GM08714 (cell line): Measurements from ENCODE around the gene OR2T11.

Experiments used
- H3K4me3 ChIP-seq: fragments of 200-500 bp; sonication (Bioruptor generic); 2 replicates; pipeline ENCODE4 v1.5.1; 2014; ENCODE audit warnings: mild to moderate bottlenecking, low read length, inconsistent platforms
- ZNF274 ChIP-seq: IDR thresholded peaks from 2 replicates; pipeline ENCODE4 v1.6.1; 2012; ENCODE audit warnings: mild to moderate bottlenecking, low read depth, low read length

Gene OR2T11

DNA sequence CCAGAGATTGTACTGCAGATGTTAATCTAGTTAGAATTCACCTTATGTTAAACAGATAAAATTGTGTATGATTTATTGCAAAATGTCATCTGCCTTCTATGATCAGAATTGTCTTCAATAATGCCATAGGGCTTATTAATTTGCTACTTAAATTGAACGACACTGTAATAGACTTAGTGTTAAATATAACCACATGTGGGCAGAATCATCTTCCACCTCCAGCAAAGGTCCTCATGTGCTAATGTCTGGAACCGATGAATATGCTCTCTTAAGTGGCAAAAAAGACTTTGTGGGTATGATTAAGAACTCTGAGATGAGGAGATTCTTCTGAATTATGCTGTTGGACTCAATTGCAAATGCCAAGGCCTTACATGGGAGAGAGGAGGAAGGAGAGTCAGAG, 4.3 kb downstream of the OR2T11 start:
- H3K4me3 ChIP-seq, result no peak overlapping the region
- TF ChIP-seq ZNF274, result no peak

GRCh38 chr1:248627971-248628844, 6.7 kb downstream of the OR2T11 start:
- TF ChIP-seq ZNF274, result no peak
- peak overlapping the region; percentile 30; the same call in 1 of the 2 replicates for H3K4me3 ChIP-seq

DNA sequence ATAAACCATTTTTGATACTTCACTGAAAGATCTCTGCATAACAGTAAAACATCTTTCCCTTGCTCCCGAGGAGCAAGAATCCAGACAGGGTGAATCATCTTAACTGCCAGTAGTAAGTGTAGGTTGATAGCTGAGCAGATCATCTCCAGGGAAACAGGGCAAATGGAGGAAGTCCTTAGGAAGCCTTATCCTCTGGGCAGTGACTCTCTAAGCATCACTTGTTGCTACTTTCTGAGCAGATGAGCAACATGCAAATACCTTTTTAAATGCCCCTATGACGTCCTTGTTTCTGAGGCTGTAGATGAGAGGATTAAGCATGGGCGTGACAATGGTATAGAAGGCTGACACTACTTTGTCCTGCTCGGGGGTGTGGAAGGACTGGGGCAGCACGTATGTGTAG, 8.9 kb downstream of the OR2T11 start:
- TF ChIP-seq ZNF274, result no peak
- H3K4me3 ChIP-seq, result no peak overlapping the region

GRCh38 chr1:248625166-248625565, 9.7 kb downstream of the OR2T11 start:
- no peak overlapping the region for H3K4me3 ChIP-seq
- TF ChIP-seq ZNF274, result no peak

DNA sequence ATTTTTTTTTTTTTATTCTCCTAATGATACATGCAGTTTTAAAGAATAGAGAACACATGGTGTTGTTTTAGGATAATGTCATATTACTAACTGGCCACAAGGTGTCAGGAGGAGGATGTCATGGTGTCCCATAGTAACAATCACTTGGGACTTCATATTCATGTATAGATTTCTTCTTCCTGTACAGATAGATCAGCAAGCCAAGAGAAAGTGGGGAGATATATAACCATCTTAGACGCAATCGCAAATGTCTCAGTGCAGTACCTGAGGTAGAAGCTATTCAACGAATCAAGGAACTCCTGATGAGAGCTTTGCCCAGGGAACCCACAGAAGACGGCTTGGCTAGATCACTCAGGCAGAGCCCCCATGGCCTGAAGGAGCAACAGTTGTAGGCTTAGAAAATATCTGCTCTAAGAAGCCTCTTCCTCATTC, 12.3 kb downstream of the OR2T11 start:
- H3K4me3 ChIP-seq, result no peak overlapping the region
- TF ChIP-seq ZNF274, result no peak

GRCh38 chr1:248621770-248622169, 13.1 kb downstream of the OR2T11 start:
- H3K4me3 ChIP-seq, result no peak overlapping the region
- no peak for TF ChIP-seq ZNF274

GRCh38 chr1:248618878-248619277, 16.0 kb downstream of the OR2T11 start:
- H3K4me3 ChIP-seq, result no peak overlapping the region
- no peak for TF ChIP-seq ZNF274

DNA sequence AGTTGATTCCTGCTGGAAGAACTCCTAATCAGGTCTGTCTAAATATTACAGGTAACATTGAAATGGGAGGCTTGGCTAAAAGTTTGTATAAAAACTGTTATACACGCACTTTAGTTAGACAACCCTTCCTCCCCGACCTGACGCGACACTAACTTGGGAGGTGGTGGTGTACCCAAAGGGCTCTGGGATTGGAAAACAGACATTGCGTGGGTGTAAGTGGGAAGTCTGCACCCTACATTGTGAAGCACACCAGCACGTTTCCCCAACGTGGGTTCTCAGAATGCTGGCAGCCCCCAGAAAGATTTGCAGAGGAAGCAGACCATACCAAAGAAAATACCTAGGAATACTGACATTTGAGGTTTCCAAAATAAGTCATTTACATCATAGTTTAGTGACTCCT, 16.8 kb downstream of the OR2T11 start:
- H3K4me3 ChIP-seq, result no peak overlapping the region
- no peak for TF ChIP-seq ZNF274

GRCh38 chr1:248613742-248614141, 21.1 kb downstream of the OR2T11 start:
- TF ChIP-seq ZNF274, result no peak
- no peak overlapping the region for H3K4me3 ChIP-seq

- H3K4me3 ChIP-seq, result no peak overlapping the region
- TF ChIP-seq ZNF274, result no peak
These were observed 22.9 kb downstream of the OR2T11 start for GRCh38 chr1:248611883-248612414.

- no peak overlapping the region for H3K4me3 ChIP-seq
- TF ChIP-seq ZNF274, result no peak
These were observed 24.6 kb downstream of the OR2T11 start for GRCh38 chr1:248610301-248610700.

DNA sequence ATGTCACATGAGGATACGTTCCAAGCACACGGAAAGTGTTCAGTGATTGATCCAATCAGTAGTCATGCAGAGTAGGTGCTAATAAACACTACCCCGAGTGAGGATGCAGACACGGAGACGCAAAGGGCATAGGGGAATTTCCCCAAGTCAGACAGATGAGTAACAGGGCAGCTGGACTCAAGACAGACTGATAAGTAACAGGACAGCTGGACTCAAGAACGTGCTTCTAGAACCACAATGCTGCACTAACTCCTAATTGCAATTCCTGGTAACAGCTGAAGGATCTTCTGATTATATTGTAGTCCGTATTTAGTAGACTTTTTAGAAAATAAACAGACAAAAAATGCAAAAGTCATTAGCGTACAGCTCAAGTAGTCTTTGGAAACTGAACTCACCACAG, 35.5 kb downstream of the OR2T11 start:
- no peak overlapping the region for H3K4me3 ChIP-seq
- no peak for TF ChIP-seq ZNF274

GRCh38 chr1:248597589-248597988, 37.3 kb downstream of the OR2T11 start, which contains the start of gene OR2T10:
OR2T10 (minus strand) TSS chr1:248597700; CDS start chr1:248593768, 3,932 bp downstream.
- TF ChIP-seq ZNF274, result no peak
- no peak within 1 kb of the TSS for H3K4me3 ChIP-seq

- no peak overlapping the region; the same call in 1 of the 2 replicates for H3K4me3 ChIP-seq
- TF ChIP-seq ZNF274, result no peak
These were observed 38.3 kb downstream of the OR2T11 start for GRCh38 chr1:248596615-248597014.

- no peak overlapping the region for H3K4me3 ChIP-seq
- no peak for TF ChIP-seq ZNF274
These were observed 41.7 kb downstream of the OR2T11 start for GRCh38 chr1:248593226-248593625.

GRCh38 chr1:248592655-248593054, 42.2 kb downstream of the OR2T11 start:
- no peak for TF ChIP-seq ZNF274
- no peak overlapping the region for H3K4me3 ChIP-seq
